Liver (tissue), 3 donors: ENCODE measurements around the gene SORBS2.

Experiments used
- ATF3 ChIP-seq: IDR thresholded peaks from 2 replicates; pipeline ENCODE4 v1.6.1; 2016; ENCODE audit warnings: antibody characterized with exemption
- HNF4G ChIP-seq: IDR thresholded peaks from 2 replicates; pipeline ENCODE4 v1.6.1; 2016; ENCODE audit warnings: antibody characterized with exemption
- TAF1 ChIP-seq: conservative IDR thresholded peaks from 2 replicates; pipeline ENCODE4 v1.6.1; 2016; ENCODE audit warnings: antibody characterized with exemption, mild to moderate bottlenecking
- ZBTB33 ChIP-seq: IDR thresholded peaks from 2 replicates; pipeline ENCODE4 v1.6.1; 2016; ENCODE audit warnings: antibody characterized with exemption
- TF ChIP-seq, protein P1 (sequence below): IDR thresholded peaks from 2 replicates; pipeline ENCODE4 v1.6.1; 2016; ENCODE audit warnings: antibody characterized with exemption
- TF ChIP-seq, protein P2 (sequence below): fragments of 150-350 bp; IDR thresholded peaks from 2 replicates; pipeline ENCODE4 v1.5.1; 2017; ENCODE audit warnings: improper control_type of control experiment, low read depth, low read length; ENCODE audit not compliant: missing input control
- donor health status: healthy.
- donor health status: healthy.

- TF ChIP-seq, protein P1, sequence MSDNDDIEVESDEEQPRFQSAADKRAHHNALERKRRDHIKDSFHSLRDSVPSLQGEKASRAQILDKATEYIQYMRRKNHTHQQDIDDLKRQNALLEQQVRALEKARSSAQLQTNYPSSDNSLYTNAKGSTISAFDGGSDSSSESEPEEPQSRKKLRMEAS = no peak
- TF ChIP-seq ZBTB33 (no peak), ATF3 (no peak), TAF1 (no peak), HNF4G (no peak)
- TF ChIP-seq, protein P2, sequence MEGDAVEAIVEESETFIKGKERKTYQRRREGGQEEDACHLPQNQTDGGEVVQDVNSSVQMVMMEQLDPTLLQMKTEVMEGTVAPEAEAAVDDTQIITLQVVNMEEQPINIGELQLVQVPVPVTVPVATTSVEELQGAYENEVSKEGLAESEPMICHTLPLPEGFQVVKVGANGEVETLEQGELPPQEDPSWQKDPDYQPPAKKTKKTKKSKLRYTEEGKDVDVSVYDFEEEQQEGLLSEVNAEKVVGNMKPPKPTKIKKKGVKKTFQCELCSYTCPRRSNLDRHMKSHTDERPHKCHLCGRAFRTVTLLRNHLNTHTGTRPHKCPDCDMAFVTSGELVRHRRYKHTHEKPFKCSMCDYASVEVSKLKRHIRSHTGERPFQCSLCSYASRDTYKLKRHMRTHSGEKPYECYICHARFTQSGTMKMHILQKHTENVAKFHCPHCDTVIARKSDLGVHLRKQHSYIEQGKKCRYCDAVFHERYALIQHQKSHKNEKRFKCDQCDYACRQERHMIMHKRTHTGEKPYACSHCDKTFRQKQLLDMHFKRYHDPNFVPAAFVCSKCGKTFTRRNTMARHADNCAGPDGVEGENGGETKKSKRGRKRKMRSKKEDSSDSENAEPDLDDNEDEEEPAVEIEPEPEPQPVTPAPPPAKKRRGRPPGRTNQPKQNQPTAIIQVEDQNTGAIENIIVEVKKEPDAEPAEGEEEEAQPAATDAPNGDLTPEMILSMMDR = no peak
Measured at GRCh38 chr4:185728893-185729292, 83.1 kb downstream of the SORBS2 start.
